WTC11 (cell line): ENCODE results near the gene HNF1A. TPM values are rescaled to one million over a fixed set of nuclear protein-coding genes. Genes with fewer than 3 reads are reported as not detected.

ENCODE experiments used
- ATAC-seq: fragments of 200-7000 bp; cut with Tn5 transposase; 2 replicates; pipeline ENCODE4 v1.10.0; 2021; ENCODE audit warnings: mild to moderate bottlenecking, moderate library complexity
- CTCF ChIA-PET: fragments of 300-600 bp; sonication (Branson Sonifier 250); formaldehyde crosslinking; loops from one replicate; lab custom pipeline; 2021; ENCODE audit warnings: antibody characterized with exemption; lab: Charles Lee
- POLR2A ChIA-PET: fragments of 350-600 bp; sonication (Branson Sonifier 250); formaldehyde crosslinking; loops from one replicate; lab custom pipeline; 2021; ENCODE audit warnings: antibody characterized with exemption; lab: Charles Lee
- DNase-seq: peaks from one replicate; pipeline ENCODE4 v3.0.0; 2021; ENCODE audit warnings: low spot score
- H3K27ac Mint-ChIP-seq: 2 replicates; pipeline ENCODE4 v1.8.0; 2021; ENCODE audit warnings: mixed read lengths
- H3K27me3 Mint-ChIP-seq: 2 replicates; pipeline ENCODE4 v1.8.0; 2021; ENCODE audit warnings: low read depth, mild to moderate bottlenecking, moderate library complexity, mixed read lengths
- H3K36me3 Mint-ChIP-seq: 2 replicates; pipeline ENCODE4 v1.8.0; 2021; ENCODE audit warnings: mixed read lengths
- H3K4me1 Mint-ChIP-seq: 2 replicates; pipeline ENCODE4 v1.8.0; 2022; ENCODE audit warnings: mixed read lengths
- H3K4me3 Mint-ChIP-seq: 2 replicates; pipeline ENCODE4 v1.8.0; 2021; ENCODE audit warnings: mild to moderate bottlenecking, moderate library complexity, mixed read lengths
- H3K9me3 Mint-ChIP-seq: 2 replicates; pipeline ENCODE4 v1.8.0; 2021; ENCODE audit warnings: mixed read lengths
- CREB1 ChIP-seq: sonication (generic); formaldehyde crosslinking; IDR thresholded peaks from 2 replicates; pipeline ENCODE4 v1.8.0; 2023; ENCODE audit warnings: mild to moderate bottlenecking, missing genetic modification reagents
- CREM ChIP-seq: sonication (generic); formaldehyde crosslinking; IDR thresholded peaks from 2 replicates; pipeline ENCODE4 v1.8.1; 2022; ENCODE audit warnings: mild to moderate bottlenecking, missing genetic modification reagents, moderate library complexity
- FOXJ3 ChIP-seq: sonication (generic); formaldehyde crosslinking; IDR thresholded peaks from 2 replicates; pipeline ENCODE4 v1.9.0; 2021; ENCODE audit warnings: missing genetic modification reagents, mild to moderate bottlenecking, borderline replicate concordance
- GTF2I ChIP-seq: fragments of 250-450 bp; sonication (Bioruptor Pico); conservative IDR thresholded peaks from 2 replicates; pipeline ENCODE4 v1.4.0; 2021; ENCODE audit warnings: mild to moderate bottlenecking
- ZBTB21 ChIP-seq: sonication (generic); formaldehyde crosslinking; IDR thresholded peaks from 2 replicates; pipeline ENCODE4 v1.8.1; 2023; ENCODE audit warnings: mild to moderate bottlenecking, missing genetic modification reagents, borderline replicate concordance
- ZNF416 ChIP-seq: fragments of 250-450 bp; sonication (Bioruptor Pico); IDR thresholded peaks from 2 replicates; pipeline ENCODE4 v1.9.0; 2021; ENCODE audit warnings: mild to moderate bottlenecking, inconsistent platforms
- total RNA-seq: library from RNA; stranded (reverse); gene quantifications from 3 replicates; pipeline ENCODE4 v1.2.3, GENCODE V29; 2021
- TF ChIP-seq, protein P1 (sequence below): sonication (generic); formaldehyde crosslinking; IDR thresholded peaks from 2 replicates; pipeline ENCODE4 v1.8.0; 2022; ENCODE audit warnings: mild to moderate bottlenecking, missing genetic modification reagents
- TF ChIP-seq, protein P2 (sequence below): fragments of 250-450 bp; sonication (Bioruptor Pico); IDR thresholded peaks from 2 replicates; pipeline ENCODE4 v1.8.0; 2021; ENCODE audit warnings: mild to moderate bottlenecking
- TF ChIP-seq, protein P3 (sequence below): sonication (generic); formaldehyde crosslinking; IDR thresholded peaks from 2 replicates; pipeline ENCODE4 v1.8.1; 2023; ENCODE audit warnings: mild to moderate bottlenecking, missing genetic modification reagents
- TF ChIP-seq, protein P4 (sequence below): sonication (generic); formaldehyde crosslinking; IDR thresholded peaks from 2 replicates; pipeline ENCODE4 v1.8.1; 2023; ENCODE audit warnings: mild to moderate bottlenecking, missing genetic modification reagents, moderate library complexity
- TF ChIP-seq, protein P5 (sequence below): fragments of 250-450 bp; sonication (Bioruptor Pico); IDR thresholded peaks from 2 replicates; pipeline ENCODE4 v2.1.2; 2022; ENCODE audit warnings: mild to moderate bottlenecking, moderate library complexity
- TF ChIP-seq, protein P6 (sequence below): fragments of 250-450 bp; sonication (Bioruptor Pico); conservative IDR thresholded peaks from 2 replicates; pipeline ENCODE4 v1.9.0; 2021; ENCODE audit warnings: mild to moderate bottlenecking
- TF ChIP-seq, protein P7 (sequence below): sonication (generic); formaldehyde crosslinking; IDR thresholded peaks from 2 replicates; pipeline ENCODE4 v1.8.1; 2022; ENCODE audit warnings: mild to moderate bottlenecking, moderate library complexity, missing genetic modification reagents
- TF ChIP-seq, protein P8 (sequence below): sonication (generic); formaldehyde crosslinking; IDR thresholded peaks from 2 replicates; pipeline ENCODE4 v1.8.1; 2023; ENCODE audit warnings: mild to moderate bottlenecking, missing genetic modification reagents, moderate library complexity

HNF1A gene
- total RNA-seq, 1 experiment from 2014 or later = not detected

DNA sequence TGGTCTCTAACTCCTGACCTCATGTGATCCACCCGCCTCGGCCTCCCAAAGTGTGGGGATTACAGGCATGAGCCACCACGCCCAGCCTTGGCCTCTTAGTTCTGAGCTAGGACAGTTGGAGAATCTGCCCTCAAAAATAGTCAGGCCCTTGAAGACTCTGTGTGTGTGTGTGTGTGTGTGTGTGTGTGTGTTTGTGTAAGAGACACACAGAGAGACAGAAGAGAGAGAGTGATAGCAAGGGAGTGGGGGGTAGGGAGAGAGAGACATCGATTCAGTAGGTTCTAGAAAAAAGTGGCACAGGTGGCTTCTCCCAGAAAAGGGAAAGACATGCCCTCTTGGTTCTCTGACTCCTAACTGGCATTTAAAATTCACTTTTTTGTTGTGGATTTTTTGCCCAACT, 5.4 kb downstream of the HNF1A start (continued):
- TF ChIP-seq, protein P1, sequence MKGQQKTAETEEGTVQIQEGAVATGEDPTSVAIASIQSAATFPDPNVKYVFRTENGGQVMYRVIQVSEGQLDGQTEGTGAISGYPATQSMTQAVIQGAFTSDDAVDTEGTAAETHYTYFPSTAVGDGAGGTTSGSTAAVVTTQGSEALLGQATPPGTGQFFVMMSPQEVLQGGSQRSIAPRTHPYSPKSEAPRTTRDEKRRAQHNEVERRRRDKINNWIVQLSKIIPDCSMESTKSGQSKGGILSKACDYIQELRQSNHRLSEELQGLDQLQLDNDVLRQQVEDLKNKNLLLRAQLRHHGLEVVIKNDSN (CRISPR knock-in tag) = no peak
- TF ChIP-seq, protein P2, sequence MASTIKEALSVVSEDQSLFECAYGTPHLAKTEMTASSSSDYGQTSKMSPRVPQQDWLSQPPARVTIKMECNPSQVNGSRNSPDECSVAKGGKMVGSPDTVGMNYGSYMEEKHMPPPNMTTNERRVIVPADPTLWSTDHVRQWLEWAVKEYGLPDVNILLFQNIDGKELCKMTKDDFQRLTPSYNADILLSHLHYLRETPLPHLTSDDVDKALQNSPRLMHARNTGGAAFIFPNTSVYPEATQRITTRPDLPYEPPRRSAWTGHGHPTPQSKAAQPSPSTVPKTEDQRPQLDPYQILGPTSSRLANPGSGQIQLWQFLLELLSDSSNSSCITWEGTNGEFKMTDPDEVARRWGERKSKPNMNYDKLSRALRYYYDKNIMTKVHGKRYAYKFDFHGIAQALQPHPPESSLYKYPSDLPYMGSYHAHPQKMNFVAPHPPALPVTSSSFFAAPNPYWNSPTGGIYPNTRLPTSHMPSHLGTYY (CRISPR knock-in tag) = no peak
- TF ChIP-seq, protein P3, sequence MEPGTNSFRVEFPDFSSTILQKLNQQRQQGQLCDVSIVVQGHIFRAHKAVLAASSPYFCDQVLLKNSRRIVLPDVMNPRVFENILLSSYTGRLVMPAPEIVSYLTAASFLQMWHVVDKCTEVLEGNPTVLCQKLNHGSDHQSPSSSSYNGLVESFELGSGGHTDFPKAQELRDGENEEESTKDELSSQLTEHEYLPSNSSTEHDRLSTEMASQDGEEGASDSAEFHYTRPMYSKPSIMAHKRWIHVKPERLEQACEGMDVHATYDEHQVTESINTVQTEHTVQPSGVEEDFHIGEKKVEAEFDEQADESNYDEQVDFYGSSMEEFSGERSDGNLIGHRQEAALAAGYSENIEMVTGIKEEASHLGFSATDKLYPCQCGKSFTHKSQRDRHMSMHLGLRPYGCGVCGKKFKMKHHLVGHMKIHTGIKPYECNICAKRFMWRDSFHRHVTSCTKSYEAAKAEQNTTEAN (CRISPR knock-in tag) = no peak
- no peak for TF ChIP-seq FOXJ3 (CRISPR knock-in tag)
- TF ChIP-seq, protein P4, sequence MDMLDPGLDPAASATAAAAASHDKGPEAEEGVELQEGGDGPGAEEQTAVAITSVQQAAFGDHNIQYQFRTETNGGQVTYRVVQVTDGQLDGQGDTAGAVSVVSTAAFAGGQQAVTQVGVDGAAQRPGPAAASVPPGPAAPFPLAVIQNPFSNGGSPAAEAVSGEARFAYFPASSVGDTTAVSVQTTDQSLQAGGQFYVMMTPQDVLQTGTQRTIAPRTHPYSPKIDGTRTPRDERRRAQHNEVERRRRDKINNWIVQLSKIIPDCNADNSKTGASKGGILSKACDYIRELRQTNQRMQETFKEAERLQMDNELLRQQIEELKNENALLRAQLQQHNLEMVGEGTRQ = no peak

DNA sequence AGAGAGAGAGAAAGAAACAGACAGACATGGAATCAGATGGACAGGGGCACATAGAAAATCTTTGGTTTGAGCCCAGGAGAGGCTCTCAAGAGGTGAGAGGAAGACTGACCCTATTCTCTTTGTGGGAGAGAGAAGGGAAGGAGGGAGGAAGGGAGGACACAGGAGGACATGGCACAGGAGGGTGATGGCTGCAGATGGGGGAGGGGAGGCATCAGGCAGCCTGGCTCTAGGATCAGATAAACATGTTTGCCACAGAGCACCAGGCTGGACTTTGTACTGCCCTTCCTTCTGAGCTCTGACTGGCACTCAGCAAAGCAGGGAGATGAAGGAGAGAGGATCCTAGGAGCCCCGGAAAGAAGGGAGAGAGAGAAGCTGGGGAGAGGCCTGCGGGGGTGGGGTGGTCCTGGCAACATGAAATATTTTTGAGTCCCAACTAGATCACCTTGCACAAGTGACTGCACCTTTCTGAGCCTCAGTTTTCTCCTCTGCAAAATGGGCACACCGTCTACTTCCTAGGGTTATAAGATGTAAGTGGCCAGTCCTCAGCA, 6.1 kb downstream of the HNF1A start:
- peaks cover 17% of the 10 kb centered on the region for H3K4me1 Mint-ChIP-seq
- TF ChIP-seq, protein P5, sequence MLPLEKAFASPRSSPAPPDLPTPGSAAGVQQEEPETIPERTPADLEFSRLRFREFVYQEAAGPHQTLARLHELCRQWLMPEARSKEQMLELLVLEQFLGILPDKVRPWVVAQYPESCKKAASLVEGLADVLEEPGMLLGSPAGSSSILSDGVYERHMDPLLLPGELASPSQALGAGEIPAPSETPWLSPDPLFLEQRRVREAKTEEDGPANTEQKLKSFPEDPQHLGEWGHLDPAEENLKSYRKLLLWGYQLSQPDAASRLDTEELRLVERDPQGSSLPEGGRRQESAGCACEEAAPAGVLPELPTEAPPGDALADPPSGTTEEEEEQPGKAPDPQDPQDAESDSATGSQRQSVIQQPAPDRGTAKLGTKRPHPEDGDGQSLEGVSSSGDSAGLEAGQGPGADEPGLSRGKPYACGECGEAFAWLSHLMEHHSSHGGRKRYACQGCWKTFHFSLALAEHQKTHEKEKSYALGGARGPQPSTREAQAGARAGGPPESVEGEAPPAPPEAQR (CRISPR knock-in tag) = no peak
- TF ChIP-seq, protein P6, sequence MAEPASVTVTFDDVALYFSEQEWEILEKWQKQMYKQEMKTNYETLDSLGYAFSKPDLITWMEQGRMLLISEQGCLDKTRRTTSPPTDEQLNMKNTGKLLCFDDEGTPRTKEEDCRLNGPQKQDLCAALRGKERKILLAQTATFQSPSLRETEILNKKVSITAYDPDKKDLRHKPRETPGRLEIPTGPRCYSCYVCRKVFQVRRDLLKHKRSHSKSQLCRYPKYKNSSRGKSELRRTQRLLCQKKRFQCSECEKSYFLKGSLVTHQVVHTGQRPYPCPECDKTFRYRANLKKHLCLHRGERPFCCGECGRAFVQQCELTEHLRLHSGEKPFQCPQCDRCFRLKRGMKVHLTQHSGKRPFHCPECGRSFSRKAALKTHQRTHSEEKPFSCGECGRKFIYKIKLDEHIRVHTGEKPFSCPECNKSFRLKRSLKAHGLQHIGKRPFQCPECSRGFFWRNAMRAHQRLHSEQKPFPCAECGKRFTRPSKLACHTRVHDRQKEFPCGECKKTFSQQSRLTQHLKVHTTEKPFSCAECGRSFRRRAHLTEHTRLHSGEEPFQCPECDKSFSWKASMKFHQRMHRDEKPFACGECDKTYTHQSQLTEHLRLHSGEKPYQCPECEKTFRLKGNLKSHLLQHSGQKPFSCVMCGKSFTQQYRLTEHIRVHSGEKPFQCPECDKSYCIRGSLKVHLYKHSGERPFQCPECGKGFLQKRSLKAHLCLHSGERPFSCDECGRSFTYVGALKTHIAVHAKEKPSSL (CRISPR knock-in tag) = no peak
- TF ChIP-seq CREM (no peak), CREB1 (CRISPR knock-in tag) (no peak), ZNF416 (CRISPR knock-in tag) (no peak), GTF2I (no peak), ZBTB21 (CRISPR knock-in tag) (no peak)
- TF ChIP-seq, protein P7, sequence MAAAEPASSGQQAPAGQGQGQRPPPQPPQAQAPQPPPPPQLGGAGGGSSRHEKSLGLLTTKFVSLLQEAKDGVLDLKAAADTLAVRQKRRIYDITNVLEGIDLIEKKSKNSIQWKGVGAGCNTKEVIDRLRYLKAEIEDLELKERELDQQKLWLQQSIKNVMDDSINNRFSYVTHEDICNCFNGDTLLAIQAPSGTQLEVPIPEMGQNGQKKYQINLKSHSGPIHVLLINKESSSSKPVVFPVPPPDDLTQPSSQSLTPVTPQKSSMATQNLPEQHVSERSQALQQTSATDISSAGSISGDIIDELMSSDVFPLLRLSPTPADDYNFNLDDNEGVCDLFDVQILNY (CRISPR knock-in tag) = no peak
- TF ChIP-seq, protein P8, sequence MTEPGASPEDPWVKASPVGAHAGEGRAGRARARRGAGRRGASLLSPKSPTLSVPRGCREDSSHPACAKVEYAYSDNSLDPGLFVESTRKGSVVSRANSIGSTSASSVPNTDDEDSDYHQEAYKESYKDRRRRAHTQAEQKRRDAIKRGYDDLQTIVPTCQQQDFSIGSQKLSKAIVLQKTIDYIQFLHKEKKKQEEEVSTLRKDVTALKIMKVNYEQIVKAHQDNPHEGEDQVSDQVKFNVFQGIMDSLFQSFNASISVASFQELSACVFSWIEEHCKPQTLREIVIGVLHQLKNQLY (CRISPR knock-in tag) = no peak
- no peak overlapping the region for H3K4me3 Mint-ChIP-seq
- no peaks in the 10 kb centered on the region for H3K36me3 Mint-ChIP-seq
- peak overlapping the region; percentile 11; the same call in 1 of the 2 replicates for H3K27ac Mint-ChIP-seq
- H3K9me3 Mint-ChIP-seq = peaks cover 9% of the 10 kb centered on the region
- ATAC-seq (peak; percentile 30), DNase-seq (no peak)
- POLR2A ChIA-PET = interaction anchor here (2.8 kb wide), 1 partner anchor 12 kb away, joined by 7 read pairs; no protein-coding TSS in a partner anchor
- H3K27me3 Mint-ChIP-seq = no peaks in the 10 kb centered on the region
- CTCF ChIA-PET = interaction anchor here (1.4 to 1.8 kb wide), 3 partner anchors 13 to 344 kb away, joined by 3 to 10 read pairs (median 5); partner anchors contain the start of gene CABP1
